ENCODE results near the gene ITPRIPL1.

The ITPRIPL1 gene

GRCh38 chr2:96305979-96306308, 19.2 kb upstream of the ITPRIPL1 start:
- DNase-seq (ENCODE audit: insufficient read length, low spot score) (no peak), FAIRE-seq (no peak)

GRCh38 chr2:96306370-96306769, 18.7 kb upstream of the ITPRIPL1 start:
- FAIRE-seq (no peak), DNase-seq (ENCODE audit: insufficient read length, low spot score) (no peak)
- TF ChIP-seq PAX5 (IDR thresholded peaks at IDR 0.05; ENCODE audit: insufficient read depth, low read length, severe bottlenecking), result no peak
- no peak for TF ChIP-seq TAF1 (IDR thresholded peaks at IDR 0.05; ENCODE audit: low read depth, low read length)
- no peak for TF ChIP-seq POU2F2 (IDR thresholded peaks at IDR 0.05; ENCODE audit: low read depth, low read length)
- TF ChIP-seq POLR2AphosphoS5 (IDR thresholded peaks at IDR 0.05; ENCODE audit: low read depth, low read length), result no peak
- TF ChIP-seq POLR2A (IDR thresholded peaks at IDR 0.05; ENCODE audit: low read depth, low read length), result no peak
- TF ChIP-seq SPI1 (IDR thresholded peaks at IDR 0.05; ENCODE audit: low read depth, low read length), result no peak

More at GRCh38 chr2:96305979-96306308, 19.2 kb upstream of the ITPRIPL1 start:
- TF ChIP-seq POLR2AphosphoS5 (IDR thresholded peaks at IDR 0.05; ENCODE audit: low read depth, low read length), result no peak
- TF ChIP-seq TAF1 (IDR thresholded peaks at IDR 0.05; ENCODE audit: low read depth, low read length), result no peak
- no peak for TF ChIP-seq POLR2A (IDR thresholded peaks at IDR 0.05; ENCODE audit: low read depth, low read length)
- TF ChIP-seq PAX5 (IDR thresholded peaks at IDR 0.05; ENCODE audit: insufficient read depth, low read length, severe bottlenecking), result no peak
- TF ChIP-seq POU2F2 (IDR thresholded peaks at IDR 0.05; ENCODE audit: low read depth, low read length), result no peak
- no peak for TF ChIP-seq SPI1 (IDR thresholded peaks at IDR 0.05; ENCODE audit: low read depth, low read length)

GRCh38 chr2:96308248-96308647, 16.9 kb upstream of the ITPRIPL1 start:
- FAIRE-seq, result no peak
- TF ChIP-seq POU2F2 (IDR thresholded peaks at IDR 0.05; ENCODE audit: low read depth, low read length) (no peak), PAX5 (IDR thresholded peaks at IDR 0.05; ENCODE audit: insufficient read depth, low read length, severe bottlenecking) (no peak), POLR2AphosphoS5 (IDR thresholded peaks at IDR 0.05; ENCODE audit: low read depth, low read length) (no peak), POLR2A (IDR thresholded peaks at IDR 0.05; ENCODE audit: low read depth, low read length) (no peak), SPI1 (IDR thresholded peaks at IDR 0.05; ENCODE audit: low read depth, low read length) (no peak), TAF1 (IDR thresholded peaks at IDR 0.05; ENCODE audit: low read depth, low read length) (no peak)
- DNase-seq (ENCODE audit: insufficient read length, low spot score), result no peak

- no peak for FAIRE-seq
- no peak for DNase-seq (ENCODE audit: insufficient read length, low spot score)
- no peak for TF ChIP-seq TAF1 (IDR thresholded peaks at IDR 0.05; ENCODE audit: low read depth, low read length)
- no peak for TF ChIP-seq POLR2A (IDR thresholded peaks at IDR 0.05; ENCODE audit: low read depth, low read length)
- no peak for TF ChIP-seq SPI1 (IDR thresholded peaks at IDR 0.05; ENCODE audit: low read depth, low read length)
- no peak for TF ChIP-seq POLR2AphosphoS5 (IDR thresholded peaks at IDR 0.05; ENCODE audit: low read depth, low read length)
- no peak for TF ChIP-seq PAX5 (IDR thresholded peaks at IDR 0.05; ENCODE audit: insufficient read depth, low read length, severe bottlenecking)
- no peak for TF ChIP-seq POU2F2 (IDR thresholded peaks at IDR 0.05; ENCODE audit: low read depth, low read length)
These were observed 10.1 kb upstream of the ITPRIPL1 start for GRCh38 chr2:96315005-96315399.

- peak; percentile 78 for FAIRE-seq
- DNase-seq (ENCODE audit: insufficient read length, low spot score), result no peak
- TF ChIP-seq TAF1 (IDR thresholded peaks at IDR 0.05; ENCODE audit: low read depth, low read length), result no peak
These were observed 9.6 kb upstream of the ITPRIPL1 start for GRCh38 chr2:96315400-96316071.

- FAIRE-seq, result no peak
- DNase-seq (ENCODE audit: insufficient read length, low spot score), result no peak
- TF ChIP-seq POLR2A (IDR thresholded peaks at IDR 0.05; ENCODE audit: low read depth, low read length) (no peak), SPI1 (IDR thresholded peaks at IDR 0.05; ENCODE audit: low read depth, low read length) (no peak), POU2F2 (IDR thresholded peaks at IDR 0.05; ENCODE audit: low read depth, low read length) (no peak), POLR2AphosphoS5 (IDR thresholded peaks at IDR 0.05; ENCODE audit: low read depth, low read length) (no peak), TAF1 (IDR thresholded peaks at IDR 0.05; ENCODE audit: low read depth, low read length) (no peak), PAX5 (IDR thresholded peaks at IDR 0.05; ENCODE audit: insufficient read depth, low read length, severe bottlenecking) (no peak)
These were observed 8.1 kb upstream of the ITPRIPL1 start for GRCh38 chr2:96316999-96317398.

- DNase-seq (ENCODE audit: insufficient read length, low spot score) (no peak), FAIRE-seq (no peak)
- TF ChIP-seq SPI1 (IDR thresholded peaks at IDR 0.05; ENCODE audit: low read depth, low read length) (no peak), POLR2AphosphoS5 (IDR thresholded peaks at IDR 0.05; ENCODE audit: low read depth, low read length) (no peak), POLR2A (IDR thresholded peaks at IDR 0.05; ENCODE audit: low read depth, low read length) (no peak), TAF1 (IDR thresholded peaks at IDR 0.05; ENCODE audit: low read depth, low read length) (no peak)
These were observed 7.5 kb upstream of the ITPRIPL1 start for GRCh38 chr2:96317584-96317997.

- DNase-seq (ENCODE audit: insufficient read length, low spot score) (no peak), FAIRE-seq (no peak)
- TF ChIP-seq PAX5 (IDR thresholded peaks at IDR 0.05; ENCODE audit: insufficient read depth, low read length, severe bottlenecking), result no peak
These were observed 6.4 kb upstream of the ITPRIPL1 start for GRCh38 chr2:96318723-96319122.

GRCh38 chr2:96319396-96319795, 5.7 kb upstream of the ITPRIPL1 start:
- DNase-seq (ENCODE audit: insufficient read length, low spot score) (no peak), FAIRE-seq (no peak)
- no peak for TF ChIP-seq SPI1 (IDR thresholded peaks at IDR 0.05; ENCODE audit: low read depth, low read length)
- TF ChIP-seq TAF1 (IDR thresholded peaks at IDR 0.05; ENCODE audit: low read depth, low read length), result no peak
- no peak for TF ChIP-seq PAX5 (IDR thresholded peaks at IDR 0.05; ENCODE audit: insufficient read depth, low read length, severe bottlenecking)
- TF ChIP-seq POLR2A (IDR thresholded peaks at IDR 0.05; ENCODE audit: low read depth, low read length), result no peak
- no peak for TF ChIP-seq POLR2AphosphoS5 (IDR thresholded peaks at IDR 0.05; ENCODE audit: low read depth, low read length)
- TF ChIP-seq POU2F2 (IDR thresholded peaks at IDR 0.05; ENCODE audit: low read depth, low read length), result no peak

- FAIRE-seq, result no peak
- TF ChIP-seq POLR2A (IDR thresholded peaks at IDR 0.05; ENCODE audit: low read depth, low read length), result no peak
- no peak for TF ChIP-seq TAF1 (IDR thresholded peaks at IDR 0.05; ENCODE audit: low read depth, low read length)
- no peak for TF ChIP-seq POU2F2 (IDR thresholded peaks at IDR 0.05; ENCODE audit: low read depth, low read length)
- TF ChIP-seq PAX5 (IDR thresholded peaks at IDR 0.05; ENCODE audit: insufficient read depth, low read length, severe bottlenecking), result no peak
- no peak for TF ChIP-seq POLR2AphosphoS5 (IDR thresholded peaks at IDR 0.05; ENCODE audit: low read depth, low read length)
- TF ChIP-seq SPI1 (IDR thresholded peaks at IDR 0.05; ENCODE audit: low read depth, low read length), result no peak
- no peak for DNase-seq (ENCODE audit: insufficient read length, low spot score)
These were observed 4.8 kb upstream of the ITPRIPL1 start for GRCh38 chr2:96320326-96320725.

Data from GM12891 (cell line).